Psoas muscle (tissue), 8 donors: ENCODE measurements around the gene STEAP1B. TPM values are rescaled to one million over a fixed set of nuclear protein-coding genes. Genes with fewer than 3 reads are reported as not detected.

Experiments used
- ATAC-seq, 4 donors: fragments of 200-7000 bp; cut with Tn5 transposase; one replicate each; pipeline ENCODE4 v1.9.1; 2020; ENCODE audit warnings: moderate library complexity in 3 of 4, mild to moderate bottlenecking in 2 of 4
- DNase-seq, 2 donors: peaks; one replicate each; pipeline ENCODE4 v3.0.0-alpha.2; 2020
- H3K27ac ChIP-seq: fragments of 200-600 bp; one replicate; pipeline ENCODE4 v1.8.0; 2022
- H3K27me3 ChIP-seq, 3 donors: fragments of 200-600 bp in 1 of 3; one replicate each; pipeline versions ENCODE4 v1.6.1 to v1.8.0; 2013 to 2022; ENCODE audit warnings: low read length in 2 of 3, mild to moderate bottlenecking in 2 of 3, moderate library complexity in 1 of 3; ENCODE audit not compliant: insufficient read depth in 3 of 3
- H3K36me3 ChIP-seq, 2 donors: fragments of 200-600 bp in 1 of 2; one replicate each; pipeline versions ENCODE4 v1.6.1 to v1.8.0; 2013 to 2022; ENCODE audit warnings: low read depth in 1 of 2, mild to moderate bottlenecking in 1 of 2, moderate library complexity in 1 of 2; ENCODE audit not compliant: insufficient read depth in 1 of 2
- H3K4me1 ChIP-seq: fragments of 200-600 bp; one replicate; pipeline ENCODE4 v1.8.0; 2022
- H3K4me3 ChIP-seq: fragments of 200-600 bp; one replicate; pipeline ENCODE4 v1.8.0; 2022; ENCODE audit warnings: mild to moderate bottlenecking
- H3K9me3 ChIP-seq: fragments of 200-600 bp; one replicate; pipeline ENCODE4 v1.8.0; 2022
- CTCF ChIP-seq: fragments of 200-600 bp; IDR thresholded peaks from one replicate; pipeline ENCODE4 v1.8.0; 2022; ENCODE audit warnings: antibody characterized with exemption
- WGBS, 3 donors: extraction: QIAGEN DNeasy Blood & Tissue Kit; methylation state at CpG; one replicate each; pipeline versions ENCODE4 v1.1.6 to v1.1.7; 2013; 5-methylcytosine and 5-hydroxymethylcytosine counted together
- intact Hi-C, 2 donors: fragments of 100-400 bp; cut with DNase I; formaldehyde crosslinking; loops; one replicate each; pipeline versions ENCODE4 v1.11.0 to v1.14.2; 2022
- polyA plus RNA-seq, 3 donors: library from polyadenylated mRNA; stranded (reverse); fragments of 200-250 nt; gene quantifications; one replicate each; pipeline ENCODE4 v1.2.3, GENCODE V29; 2013
- total RNA-seq, 4 donors: library from RNA; stranded (reverse); fragmentation: NEBNext Ultra II Directional in 2 of 4; extraction: Animal tissue kit (Norgen Biotek cat#: 25700) in 2 of 4; gene quantifications; one replicate each; pipeline versions ENCODE4 v1.2.1 to v1.2.4, GENCODE V29; 2021 to 2023
- donor health status: healthy with polysubstance abuse.
- donor health status: DM: no; HTN: no; CAD: no; lungs with moderate emphysema.
- donor health status: Bipolar disorder and iron deficiency.
- donor health status: healthy.
- donor health status: DM: yes; HTN: yes; CAD: no.
- donor health status: DM: no; HTN: no; CAD: no.
- donor health status: DM: no; HTN: no; CAD: no.
- donor health status: DM: yes; HTN: yes; CAD: no.

Gene STEAP1B
- total and polyA plus RNA-seq, 7 donors, result 0.24 to 1.6 (median 0.91) TPM

- no peak for ATAC-seq
- Histone ChIP-seq H3K4me3 (no peak overlapping the region), H3K36me3 (no peaks in the 10 kb centered on the region), H3K9me3 (no peaks in the 10 kb centered on the region), H3K27me3 (no peaks in the 10 kb centered on the region), H3K27ac (no peak overlapping the region), H3K4me1 (no peaks in the 10 kb centered on the region)
- no peak for DNase-seq
- WGBS, 3 donors, result 82 to 90% (median 83%) methylated on average over 3 of the region's 3 CpGs
- TF ChIP-seq CTCF, result no peak
- intact Hi-C loops, result no loop called here
Measured at GRCh38 chr7:22404421-22405023, 95.5 kb downstream of the STEAP1B start.

GRCh38 chr7:22403344-22403743, 96.6 kb downstream of the STEAP1B start:
- intact Hi-C loops, result no loop called here
- ATAC-seq, result no peak
- WGBS, 3 donors, result 92 to 98% (median 96%) methylated on average over 2 of the region's 2 CpGs
- no peak for DNase-seq
- Histone ChIP-seq H3K27ac (no peak overlapping the region), H3K4me3 (no peak overlapping the region), H3K27me3 (no peaks in the 10 kb centered on the region), H3K36me3 (no peaks in the 10 kb centered on the region), H3K9me3 (no peaks in the 10 kb centered on the region), H3K4me1 (no peaks in the 10 kb centered on the region)
- TF ChIP-seq CTCF, result no peak

GRCh38 chr7:22402250-22402649, 97.7 kb downstream of the STEAP1B start:
- Histone ChIP-seq H3K4me3 (no peak overlapping the region), H3K4me1 (no peaks in the 10 kb centered on the region), H3K27ac (no peak overlapping the region), H3K9me3 (no peaks in the 10 kb centered on the region), H3K27me3 (no peaks in the 10 kb centered on the region), H3K36me3 (no peaks in the 10 kb centered on the region)
- DNase-seq (no peak), ATAC-seq (no peak)
- no peak for TF ChIP-seq CTCF
- WGBS, 3 donors, result 62 to 83% (median 76%) methylated on average over 2 of the region's 2 CpGs
- intact Hi-C loops, result no loop called here

GRCh38 chr7:22400936-22401553, 98.9 kb downstream of the STEAP1B start:
- no peak for TF ChIP-seq CTCF
- Histone ChIP-seq H3K27me3 (no peaks in the 10 kb centered on the region), H3K9me3 (no peaks in the 10 kb centered on the region), H3K36me3 (no peaks in the 10 kb centered on the region), H3K27ac (no peak overlapping the region), H3K4me3 (no peak overlapping the region), H3K4me1 (no peaks in the 10 kb centered on the region)
- intact Hi-C loops, result no loop called here
- DNase-seq (no peak), ATAC-seq (no peak)
- 87 to 91% (median 88%) methylated on average over 3 of the region's 3 CpGs for WGBS, 3 donors
